ENCODE data around the gene MUL1.
A peak's percentile ranks its signal among the peaks of the same experiment; 100 is the strongest.

MUL1 gene

GRCh38 chr1:20493309-20493708, 14.6 kb downstream of the MUL1 start:
- Histone ChIP-seq H3K9ac (ENCODE audit: low read depth, low read length) (no peak overlapping the region), H3K4me3 (ENCODE audit: low read depth, low read length) (no peak overlapping the region), H3K36me3 (ENCODE audit: control insufficient read depth, insufficient read depth, low read length) (no peaks in the 10 kb centered on the region), H3K4me1 (ENCODE audit: control insufficient read depth, insufficient read depth, low read length) (peaks cover 4% of the 10 kb centered on the region), H3K27me3 (ENCODE audit: control insufficient read depth, insufficient read depth, low read length) (peaks cover 34% of the 10 kb centered on the region), H3K9me3 (ENCODE audit: control insufficient read depth, insufficient read depth, low read length) (no peaks in the 10 kb centered on the region)

DNA sequence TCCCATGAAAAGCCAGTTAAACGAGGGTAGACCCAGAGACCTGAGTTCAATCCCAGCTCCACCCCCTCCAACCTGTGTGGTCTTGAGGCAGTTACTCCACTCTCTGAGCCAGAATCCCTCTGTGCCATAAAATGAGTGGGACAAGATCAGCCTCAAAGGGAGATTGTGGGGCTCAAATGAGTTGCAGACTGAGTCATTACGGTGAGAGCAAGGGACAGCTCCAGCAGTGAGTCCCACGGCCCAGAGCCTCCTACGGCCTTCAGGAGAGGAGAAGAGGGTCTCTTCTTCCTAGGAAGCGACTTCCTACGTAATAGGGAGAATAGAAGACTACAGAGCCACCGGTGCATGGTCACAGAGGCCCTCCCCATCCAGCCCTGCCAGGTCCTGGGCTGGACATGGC, 15.2 kb downstream of the MUL1 start:
- peaks cover 40% of the 10 kb centered on the region for H3K27me3 ChIP-seq (ENCODE audit: control insufficient read depth, insufficient read depth, low read length)
- H3K9me3 ChIP-seq (ENCODE audit: control insufficient read depth, insufficient read depth, low read length) = no peaks in the 10 kb centered on the region
- H3K4me3 ChIP-seq (ENCODE audit: low read depth, low read length) = no peak overlapping the region
- no peaks in the 10 kb centered on the region for H3K36me3 ChIP-seq (ENCODE audit: control insufficient read depth, insufficient read depth, low read length)
- no peak overlapping the region for H3K9ac ChIP-seq (ENCODE audit: low read depth, low read length)
- peaks cover 4% of the 10 kb centered on the region for H3K4me1 ChIP-seq (ENCODE audit: control insufficient read depth, insufficient read depth, low read length)

GRCh38 chr1:20491866-20492265, 16.1 kb downstream of the MUL1 start:
- Histone ChIP-seq H3K9ac (ENCODE audit: low read depth, low read length) (no peak overlapping the region), H3K27me3 (ENCODE audit: control insufficient read depth, insufficient read depth, low read length) (peaks cover 49% of the 10 kb centered on the region), H3K4me1 (ENCODE audit: control insufficient read depth, insufficient read depth, low read length) (peaks cover 9% of the 10 kb centered on the region)

GRCh38 chr1:20491178-20491577, 16.8 kb downstream of the MUL1 start:
- Histone ChIP-seq H3K9me3 (ENCODE audit: control insufficient read depth, insufficient read depth, low read length) (no peaks in the 10 kb centered on the region), H3K36me3 (ENCODE audit: control insufficient read depth, insufficient read depth, low read length) (no peaks in the 10 kb centered on the region), H3K4me1 (ENCODE audit: control insufficient read depth, insufficient read depth, low read length) (peaks cover 9% of the 10 kb centered on the region), H3K9ac (ENCODE audit: low read depth, low read length) (no peak overlapping the region), H3K27me3 (ENCODE audit: control insufficient read depth, insufficient read depth, low read length) (peaks cover 49% of the 10 kb centered on the region), H3K4me3 (ENCODE audit: low read depth, low read length) (no peak overlapping the region)

More at GRCh38 chr1:20491866-20492265, 16.1 kb downstream of the MUL1 start:
- no peak overlapping the region for H3K4me3 ChIP-seq (ENCODE audit: low read depth, low read length)
- no peaks in the 10 kb centered on the region for H3K36me3 ChIP-seq (ENCODE audit: control insufficient read depth, insufficient read depth, low read length)
- H3K9me3 ChIP-seq (ENCODE audit: control insufficient read depth, insufficient read depth, low read length) = no peaks in the 10 kb centered on the region

- peak overlapping the region; percentile 79 for H3K4me3 ChIP-seq (ENCODE audit: low read depth, low read length)
- H3K27me3 ChIP-seq (ENCODE audit: control insufficient read depth, insufficient read depth, low read length) = peaks cover 75% of the 10 kb centered on the region
- H3K36me3 ChIP-seq (ENCODE audit: control insufficient read depth, insufficient read depth, low read length) = no peaks in the 10 kb centered on the region
- H3K9me3 ChIP-seq (ENCODE audit: control insufficient read depth, insufficient read depth, low read length) = no peaks in the 10 kb centered on the region
- peaks cover 9% of the 10 kb centered on the region for H3K4me1 ChIP-seq (ENCODE audit: control insufficient read depth, insufficient read depth, low read length)
- H3K9ac ChIP-seq (ENCODE audit: low read depth, low read length) = no peak overlapping the region
These were observed 20.7 kb downstream of the MUL1 start for GRCh38 chr1:20487236-20487590.

DNA sequence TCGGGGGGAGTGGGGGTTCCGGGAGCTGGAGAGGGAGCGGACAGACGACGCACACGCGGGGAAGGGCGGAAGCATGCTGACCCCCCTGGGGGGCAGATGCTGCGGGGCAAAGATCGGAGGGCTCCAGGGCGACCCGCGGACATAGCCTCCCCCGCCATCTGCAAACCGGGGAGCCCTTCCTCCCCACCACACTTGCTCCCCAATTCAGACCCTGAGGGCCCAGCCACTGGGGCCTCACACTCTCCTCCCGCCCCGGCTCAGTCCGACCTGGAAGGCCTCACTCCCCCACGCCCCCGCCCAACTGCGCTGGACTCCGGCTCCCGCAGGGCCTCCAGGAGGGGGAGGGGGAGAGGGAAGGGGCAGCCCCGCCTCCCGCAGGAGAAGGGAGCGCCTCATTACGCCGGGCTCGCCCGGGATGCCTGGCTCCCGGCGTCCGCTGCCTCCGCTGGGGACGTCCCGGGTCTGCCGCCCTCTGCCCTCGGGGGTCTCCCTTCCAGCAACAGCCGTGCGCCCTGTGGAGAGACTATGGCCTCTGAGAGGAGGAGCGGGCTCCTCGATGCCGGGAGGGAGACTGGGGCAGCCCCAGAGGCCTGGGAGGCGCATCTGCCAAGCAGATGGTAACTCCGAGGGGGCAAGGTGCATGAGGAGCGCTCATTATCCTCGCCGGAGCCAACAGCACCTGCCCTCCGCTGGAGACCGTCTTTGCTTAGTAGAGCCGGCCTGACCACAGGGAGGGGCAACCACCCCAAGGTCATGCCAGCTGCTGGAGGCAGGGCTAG, 21.3 kb downstream of the MUL1 start:
- Histone ChIP-seq H3K36me3 (ENCODE audit: control insufficient read depth, insufficient read depth, low read length) (no peaks in the 10 kb centered on the region), H3K9me3 (ENCODE audit: control insufficient read depth, insufficient read depth, low read length) (no peaks in the 10 kb centered on the region), H3K4me1 (ENCODE audit: control insufficient read depth, insufficient read depth, low read length) (peaks cover 9% of the 10 kb centered on the region), H3K4me3 (ENCODE audit: low read depth, low read length) (peak overlapping the region; percentile 79), H3K9ac (ENCODE audit: low read depth, low read length) (no peak overlapping the region), H3K27me3 (ENCODE audit: control insufficient read depth, insufficient read depth, low read length) (peaks cover 79% of the 10 kb centered on the region)

DNA sequence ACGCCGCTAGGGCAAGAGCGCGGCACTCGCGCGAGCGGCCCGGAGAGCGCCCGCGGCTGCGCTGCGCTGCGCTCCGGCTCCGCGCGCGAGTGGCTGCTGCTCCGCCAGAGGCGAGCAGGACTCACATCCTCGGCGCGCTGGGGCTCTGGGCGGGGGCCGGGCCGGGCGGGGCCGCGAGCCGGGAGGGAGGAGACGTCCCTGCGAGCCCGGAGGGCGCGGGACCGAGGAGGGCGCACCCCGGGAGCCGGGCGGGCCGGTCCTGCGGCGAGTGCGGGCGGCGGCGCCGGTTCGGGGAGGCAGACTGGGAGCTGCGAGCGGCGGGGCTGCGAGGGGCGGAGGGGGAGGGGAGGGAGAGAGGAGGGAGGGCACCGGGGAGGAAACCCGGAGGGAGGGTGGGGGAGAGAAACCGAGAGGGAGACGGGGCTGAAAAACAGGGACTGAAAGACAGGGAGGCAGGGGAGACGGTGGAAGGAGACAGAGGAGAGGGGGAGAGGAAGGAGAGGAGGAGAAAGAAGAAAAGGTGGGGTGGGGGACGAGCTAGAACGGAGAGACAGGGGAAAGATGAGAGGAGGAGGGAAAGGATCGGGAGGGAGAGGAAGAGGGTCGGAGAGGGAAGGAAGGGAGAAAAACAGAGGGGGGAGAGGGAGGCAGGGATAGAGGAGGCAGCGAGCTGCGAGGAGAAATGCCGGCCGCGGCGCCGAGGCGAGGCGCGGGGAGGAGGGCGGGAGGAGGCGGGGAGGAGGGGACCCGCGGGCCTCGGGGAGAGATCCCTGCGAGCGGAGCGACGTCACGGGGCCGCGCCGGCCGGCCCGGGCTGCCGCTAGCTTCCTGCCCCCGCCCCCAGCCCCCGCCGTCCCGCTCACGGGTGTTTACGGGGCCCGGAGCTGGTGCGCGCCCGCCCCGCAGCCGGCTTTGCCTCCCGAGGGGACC, 22.2 kb downstream of the MUL1 start, which contains the start of gene CAMK2N1:
CAMK2N1 (minus strand) TSS at position 684 of the 930 bp plus-strand sequence. CDS start 831 bp downstream, outside the sequence.
- Histone ChIP-seq H3K36me3 (ENCODE audit: control insufficient read depth, insufficient read depth, low read length) (no peaks in the 10 kb centered on the region), H3K4me1 (ENCODE audit: control insufficient read depth, insufficient read depth, low read length) (peaks cover 9% of the 10 kb centered on the region), H3K9ac (ENCODE audit: low read depth, low read length) (no peak within 1 kb of the TSS), H3K27me3 (ENCODE audit: control insufficient read depth, insufficient read depth, low read length) (peaks cover 86% of the 10 kb centered on the region), H3K9me3 (ENCODE audit: control insufficient read depth, insufficient read depth, low read length) (no peaks in the 10 kb centered on the region), H3K4me3 (ENCODE audit: low read depth, low read length) (peak within 1 kb of the TSS; percentile 79)

GRCh38 chr1:20484519-20485462, 23.2 kb downstream of the MUL1 start:
- Histone ChIP-seq H3K36me3 (ENCODE audit: control insufficient read depth, insufficient read depth, low read length) (no peaks in the 10 kb centered on the region), H3K4me3 (ENCODE audit: low read depth, low read length) (peak overlapping the region; percentile 68), H3K27me3 (ENCODE audit: control insufficient read depth, insufficient read depth, low read length) (peaks cover 86% of the 10 kb centered on the region), H3K9me3 (ENCODE audit: control insufficient read depth, insufficient read depth, low read length) (no peaks in the 10 kb centered on the region), H3K4me1 (ENCODE audit: control insufficient read depth, insufficient read depth, low read length) (peaks cover 9% of the 10 kb centered on the region), H3K9ac (ENCODE audit: low read depth, low read length) (no peak overlapping the region)

GRCh38 chr1:20483833-20484518, 24.0 kb downstream of the MUL1 start:
- Histone ChIP-seq H3K9me3 (ENCODE audit: control insufficient read depth, insufficient read depth, low read length) (no peaks in the 10 kb centered on the region), H3K27me3 (ENCODE audit: control insufficient read depth, insufficient read depth, low read length) (peaks cover 86% of the 10 kb centered on the region), H3K36me3 (ENCODE audit: control insufficient read depth, insufficient read depth, low read length) (no peaks in the 10 kb centered on the region), H3K4me1 (ENCODE audit: control insufficient read depth, insufficient read depth, low read length) (peaks cover 9% of the 10 kb centered on the region), H3K9ac (ENCODE audit: low read depth, low read length) (no peak overlapping the region), H3K4me3 (ENCODE audit: low read depth, low read length) (peak overlapping the region; percentile 68)

GRCh38 chr1:20483098-20483832, 24.7 kb downstream of the MUL1 start:
- no peaks in the 10 kb centered on the region for H3K36me3 ChIP-seq (ENCODE audit: control insufficient read depth, insufficient read depth, low read length)
- no peaks in the 10 kb centered on the region for H3K9me3 ChIP-seq (ENCODE audit: control insufficient read depth, insufficient read depth, low read length)
- no peak overlapping the region for H3K9ac ChIP-seq (ENCODE audit: low read depth, low read length)
- peak overlapping the region; percentile 68 for H3K4me3 ChIP-seq (ENCODE audit: low read depth, low read length)
- H3K27me3 ChIP-seq (ENCODE audit: control insufficient read depth, insufficient read depth, low read length) = peaks cover 86% of the 10 kb centered on the region
- H3K4me1 ChIP-seq (ENCODE audit: control insufficient read depth, insufficient read depth, low read length) = peaks cover 5% of the 10 kb centered on the region

All from iPS-15b (cell line).